SK-N-SH treated with all-trans-retinoic acid at 6 μM for 48 hours (cell line): ENCODE results near the gene CFAP52.

Experiments used
- ARNTL ChIP-seq: fragments of 450-650 bp; formaldehyde crosslinking; IDR thresholded peaks from 2 replicates; pipeline ENCODE4 v1.5.0; 2020; ENCODE audit warnings: low read depth, mild to moderate bottlenecking, moderate library complexity, borderline replicate concordance
- CSDC2 ChIP-seq: fragments of 250-450 bp; sonication (Bioruptor Pico); IDR thresholded peaks from 2 replicates; pipeline ENCODE4 v1.5.0; 2020; ENCODE audit warnings: mild to moderate bottlenecking, moderate library complexity
- CSRNP3 ChIP-seq: fragments of 250-450 bp; sonication (Bioruptor Pico); IDR thresholded peaks from 2 replicates; pipeline ENCODE4 v1.5.1; 2021; ENCODE audit warnings: mild to moderate bottlenecking, moderate library complexity
- OSR1 ChIP-seq: fragments of 250-450 bp; sonication (Bioruptor Pico); IDR thresholded peaks from 2 replicates; pipeline ENCODE4 v1.8.0; 2022; ENCODE audit warnings: moderate library complexity, mild to moderate bottlenecking, inconsistent platforms
- PATZ1 ChIP-seq: fragments of 250-450 bp; sonication (Bioruptor Pico); IDR thresholded peaks from 2 replicates; pipeline ENCODE4 v1.8.0; 2020; ENCODE audit warnings: mild to moderate bottlenecking, moderate library complexity, borderline replicate concordance
- PPARA ChIP-seq: fragments of 250-450 bp; sonication (Bioruptor Pico); IDR thresholded peaks from 2 replicates; pipeline ENCODE4 v1.5.0; 2020; ENCODE audit warnings: mild to moderate bottlenecking, borderline replicate concordance
- ZFP3 ChIP-seq: fragments of 250-450 bp; sonication (Bioruptor Pico); IDR thresholded peaks from 2 replicates; pipeline ENCODE4 v1.5.0; 2020; ENCODE audit warnings: mild to moderate bottlenecking, moderate library complexity
- ZFP30 ChIP-seq: fragments of 450-650 bp; formaldehyde crosslinking; IDR thresholded peaks from 2 replicates; pipeline ENCODE4 v1.5.0; 2022; ENCODE audit warnings: mild to moderate bottlenecking, moderate library complexity

- TF ChIP-seq PATZ1 (CRISPR knock-in tag) (no peak), OSR1 (CRISPR knock-in tag) (no peak), PPARA (no peak), CSDC2 (CRISPR knock-in tag) (no peak), ZFP3 (CRISPR knock-in tag) (no peak), CSRNP3 (CRISPR knock-in tag) (no peak), ZFP30 (no peak), ARNTL (CRISPR knock-in tag) (no peak)
These were observed 56.3 kb downstream of the CFAP52 start for GRCh38 chr17:9632741-9633140.
